K562 (cell line): ENCODE measurements around the gene ATG7. TPM values are rescaled to one million over a fixed set of nuclear protein-coding genes. Genes with fewer than 3 reads are reported as not detected.
"Not testable (repeated sequence)": the region's sequence is repeated elsewhere in the genome, so short reads cannot be mapped to it uniquely, and the experiment has no call there.

Experiments
- ATAC-seq: fragments of 200-7000 bp; cut with Tn5 transposase; 3 replicates; pipeline ENCODE4 v1.9.1; 2020; ENCODE audit warnings: moderate library complexity
- BruUV-seq: library from RNA; stranded (reverse); fragments of 400-500 nt; replicated peaks from 2 replicates; lab custom pipeline; 2021; lab: Mats Ljungman, UMichigan
- CTCF ChIA-PET: fragments of 300-600 bp; formaldehyde crosslinking; extraction: SDS; loops from one replicate; lab custom pipeline; 2021; ENCODE audit warnings: low intra/inter-chr PET ratio; lab: Yijun Ruan, JAX
- POLR2A ChIA-PET: fragments of 300-600, 350-650 bp; sonication (Branson Sonifier 250); formaldehyde crosslinking; extraction: SDS; loops from one replicate; lab custom pipeline; 2021; ENCODE audit warnings: antibody characterized with exemption, inconsistent platforms; lab: Yijun Ruan, JAX
- DNase-seq, 4 experiments: peaks; one replicate each; pipeline versions ENCODE4 v3.0.0 to v3.0.0-alpha.2; 2011 to 2018; ENCODE audit warnings: low spot score in 3 of 4, mixed read lengths in 3 of 4; ENCODE audit errors: extremely low read depth in 1 of 4
- FAIRE-seq: peaks from 2 replicates; lab custom pipeline; 2011; peaks lifted over from hg19 to GRCh38; lab: Jason Lieb, UNC
- H2AFZ ChIP-seq: 2 replicates; pipeline ENCODE4 v1.6.0; 2011; ENCODE audit warnings: low read depth, low read length, control low read depth, inconsistent platforms
- H3K27ac ChIP-seq: fragments of 200-600 bp; 3 replicates; pipeline ENCODE4 v1.8.0; 2011; ENCODE audit warnings: low read depth, mild to moderate bottlenecking, control low read depth, inconsistent platforms, low read length, moderate library complexity, mixed read lengths; ENCODE audit errors: extremely low read depth
- H3K27me3 ChIP-seq, 2 experiments: fragments of 300-600 bp in 1 of 2; 2 replicates in 1 of 2; 3 replicates in 1 of 2; pipeline versions ENCODE4 v1.6.0 to v1.8.0; 2011; ENCODE audit warnings: inconsistent platforms in 2 of 2, low read length in 2 of 2, mild to moderate bottlenecking in 1 of 2, mixed read lengths in 1 of 2, moderate library complexity in 1 of 2; ENCODE audit not compliant: control insufficient read depth in 2 of 2, insufficient read depth in 2 of 2
- H3K36me3 ChIP-seq: fragments of 300-600 bp; 3 replicates; pipeline ENCODE4 v1.8.0; 2011; ENCODE audit warnings: mild to moderate bottlenecking, low read length, inconsistent platforms; ENCODE audit not compliant: control insufficient read depth, insufficient read depth
- H3K4me1 ChIP-seq, 2 experiments: fragments of 200-600 bp in 1 of 2; replicated peaks in 1 of 2; 2 replicates in 1 of 2; 3 replicates in 1 of 2; pipeline versions ENCODE4 v1.5.1 to v1.8.0; 2011; ENCODE audit warnings: inconsistent platforms in 2 of 2, low read length in 2 of 2, mild to moderate bottlenecking in 1 of 2, mixed read lengths in 1 of 2, moderate library complexity in 1 of 2; ENCODE audit not compliant: control insufficient read depth in 2 of 2, insufficient read depth in 2 of 2
- H3K4me2 ChIP-seq: 2 replicates; pipeline ENCODE4 v1.6.1; 2011; ENCODE audit warnings: low read length, control low read depth, inconsistent platforms, mixed read lengths; ENCODE audit not compliant: insufficient read depth
- H3K4me3 ChIP-seq: fragments of 200-600 bp; sonication (generic), shearing (Covaris generic); 2 replicates; pipeline ENCODE4 v1.5.1; 2016; ENCODE audit warnings: control low read depth, inconsistent platforms
- H3K79me2 ChIP-seq: fragments of 200-600 bp; 3 replicates; pipeline ENCODE4 v1.8.0; 2011; ENCODE audit warnings: low read length, inconsistent platforms; ENCODE audit not compliant: control insufficient read depth, insufficient read depth
- H3K9ac ChIP-seq, 2 experiments: 2 replicates each; pipeline versions ENCODE4 v1.6.0 to v1.6.1; 2011; ENCODE audit warnings: low read depth in 2 of 2, low read length in 2 of 2, control low read depth in 1 of 2, inconsistent platforms in 1 of 2, mild to moderate bottlenecking in 1 of 2, mixed read lengths in 1 of 2; ENCODE audit not compliant: insufficient read depth in 1 of 2
- H3K9me1 ChIP-seq: one replicate; pipeline ENCODE4 v1.6.0; 2011; ENCODE audit warnings: inconsistent platforms, mild to moderate bottlenecking, low read length, moderate library complexity; ENCODE audit not compliant: control insufficient read depth, insufficient read depth
- H3K9me3 ChIP-seq: replicated peaks from 2 replicates; pipeline ENCODE4 v1.5.1; 2011; ENCODE audit warnings: low read depth, low read length, inconsistent platforms; ENCODE audit not compliant: control insufficient read depth, insufficient read depth
- H4K20me1 ChIP-seq: replicated peaks from 2 replicates; pipeline ENCODE4 v1.6.1; 2011; ENCODE audit warnings: low read length, inconsistent platforms, mixed read lengths; ENCODE audit not compliant: control insufficient read depth, insufficient read depth
- ASH1L ChIP-seq: fragments of 450-650 bp; IDR thresholded peaks from 2 replicates; pipeline ENCODE4 v1.6.1; 2018; ENCODE audit warnings: borderline replicate concordance, mild to moderate bottlenecking, low read depth; ENCODE audit not compliant: partially characterized antibody
- BRD9 ChIP-seq: fragments of 450-650 bp; IDR thresholded peaks from 2 replicates; pipeline ENCODE4 v1.6.1; 2018; ENCODE audit warnings: low read depth; ENCODE audit not compliant: partially characterized antibody
- C11orf30 ChIP-seq: fragments of 450-650 bp; IDR thresholded peaks from 2 replicates; pipeline ENCODE4 v1.6.1; 2016; ENCODE audit warnings: low read depth, mild to moderate bottlenecking
- EP300 ChIP-seq: IDR thresholded peaks from 2 replicates; pipeline ENCODE4 v1.6.1; 2012; ENCODE audit warnings: low read length, improper control_type of control experiment
- FOXK2 ChIP-seq, 2 experiments: fragments of 450-650 bp; IDR thresholded peaks in 1 of 2; conservative IDR thresholded peaks in 1 of 2; 2 replicates each; pipeline ENCODE4 v1.6.1; 2016; ENCODE audit warnings: low read depth in 2 of 2, mild to moderate bottlenecking in 1 of 2
- KDM2B ChIP-seq: fragments of 250-450 bp; sonication (Bioruptor Pico); IDR thresholded peaks from 2 replicates; pipeline ENCODE4 v1.8.0; 2021; ENCODE audit warnings: mild to moderate bottlenecking, moderate library complexity
- KDM4B ChIP-seq, 2 experiments: fragments of 450-650 bp in 1 of 2; sonication (generic) in 1 of 2; IDR thresholded peaks; 2 replicates each; pipeline ENCODE4 v1.6.1; 2016 to 2017; ENCODE audit warnings: borderline replicate concordance in 2 of 2, antibody characterized with exemption in 1 of 2, low read depth in 1 of 2, mild to moderate bottlenecking in 1 of 2
- LCOR ChIP-seq: sonication (generic); formaldehyde crosslinking; IDR thresholded peaks from 2 replicates; pipeline ENCODE4 v1.8.0; 2022; ENCODE audit warnings: mild to moderate bottlenecking, missing genetic modification reagents
- MAFG ChIP-seq: fragments of 450-650 bp; conservative IDR thresholded peaks from 2 replicates; pipeline ENCODE4 v1.6.1; 2016; ENCODE audit warnings: missing genetic modification characterization, missing compliant biosample characterization
- NFYB ChIP-seq: IDR thresholded peaks from 2 replicates; pipeline ENCODE4 v1.6.1; 2011; ENCODE audit warnings: mild to moderate bottlenecking, moderate library complexity; ENCODE audit not compliant: insufficient read length; ENCODE audit errors: extremely low read depth
- NR3C1 ChIP-seq: sonication (generic); formaldehyde crosslinking; IDR thresholded peaks from 2 replicates; pipeline ENCODE4 v1.8.1; 2022; ENCODE audit warnings: missing genetic modification reagents
- SAP30 ChIP-seq: fragments of 200-600 bp; sonication (generic); IDR thresholded peaks from 2 replicates; pipeline ENCODE4 v1.6.1; 2012; ENCODE audit warnings: borderline replicate concordance, low read depth, mild to moderate bottlenecking, moderate library complexity, low read length, control low read depth, inconsistent platforms; ENCODE audit not compliant: insufficient read depth, poor library complexity, severe bottlenecking
- SMARCA5 ChIP-seq: fragments of 450-650 bp; IDR thresholded peaks from 2 replicates; pipeline ENCODE4 v1.6.1; 2016
- SNIP1 ChIP-seq: fragments of 450-650 bp; IDR thresholded peaks from 2 replicates; pipeline ENCODE4 v1.7.1; 2017; ENCODE audit warnings: low read depth, mild to moderate bottlenecking
- ZNF311 ChIP-seq: fragments of 250-450 bp; sonication (Bioruptor Pico); IDR thresholded peaks from 2 replicates; pipeline ENCODE4 v1.4.0; 2020; ENCODE audit warnings: mild to moderate bottlenecking, moderate library complexity
- ZNF316 ChIP-seq: fragments of 450-650 bp; IDR thresholded peaks from 2 replicates; pipeline ENCODE4 v1.6.1; 2016
- ZNF408 ChIP-seq: fragments of 250-450 bp; sonication (Bioruptor Pico); IDR thresholded peaks from 2 replicates; pipeline ENCODE4 v1.4.0; 2020; ENCODE audit warnings: low read depth, mild to moderate bottlenecking, moderate library complexity
- ZNF584 ChIP-seq: fragments of 200-800 bp; sonication (Bioruptor generic); IDR thresholded peaks from 2 replicates; pipeline ENCODE4 v1.6.1; 2016; ENCODE audit warnings: low read depth, mild to moderate bottlenecking, missing genetic modification characterization, missing compliant biosample characterization
- ZNF707 ChIP-seq: fragments of 250-450 bp; sonication (Bioruptor Pico); conservative IDR thresholded peaks from 2 replicates; pipeline ENCODE4 v1.8.0; 2022; ENCODE audit warnings: inconsistent platforms, mild to moderate bottlenecking, moderate library complexity
- WGBS: fragments of 100-300 bp; shearing (Covaris generic); methylation state at CpG from one replicate; pipeline ENCODE4 v1.1.6; 2016; ENCODE audit warnings: low coverage, mixed read lengths; ENCODE audit not compliant: insufficient coverage; ENCODE audit errors: missing lambda C conversion rate; 5-methylcytosine and 5-hydroxymethylcytosine counted together
- in situ Hi-C: fragments of 300-500 bp; cut with MboI; formaldehyde crosslinking; loops from 4 replicates; pipeline ENCODE4 v1.15.0; 2018; ENCODE audit warnings: inconsistent platforms, mixed read lengths
- intact Hi-C: fragments of 100-400 bp; cut with micrococcal nuclease; formaldehyde crosslinking; loops from 2 replicates; pipeline ENCODE4 v1.14.2; 2022
- polyA plus RNA-seq, 8 experiments: library from polyadenylated mRNA; depleted of rRNA in 4 of 8; stranded (reverse) in 5 of 8; unstranded in 3 of 8; fragments of >200 nt; fragmentation: Nextera tagmentation in 2 of 8; fragmentation: Illumina TruSeq in 1 of 8; extraction: Ambion mirVana in 2 of 8; extraction: Trizol in 1 of 8; gene quantifications; 2 replicates each; pipeline versions ENCODE4 v1.2.1 to v1.2.3, GENCODE V29; 2011 to 2014; ENCODE audit warnings: inconsistent platforms in 1 of 8, missing spikeins in 1 of 8
- total RNA-seq, 7 experiments: library from RNA; depleted of rRNA in 6 of 7; stranded (reverse); fragments of >200 nt in 6 of 7; fragmentation: Illumina TruSeq in 2 of 7; extraction: Trizol in 2 of 7; gene quantifications; 2 replicates each; pipeline versions ENCODE4 v1.2.1 to v1.2.3, GENCODE V29; 2011 to 2021; ENCODE audit warnings: low replicate concordance in 1 of 7

ATG7 gene
- total and polyA plus RNA-seq, 9 of the 15 experiments (the other 6 are each of a cell fraction or from before 2014, with no cell fraction given): 18.3 to 45.3 (median 33.6) TPM

DNA sequence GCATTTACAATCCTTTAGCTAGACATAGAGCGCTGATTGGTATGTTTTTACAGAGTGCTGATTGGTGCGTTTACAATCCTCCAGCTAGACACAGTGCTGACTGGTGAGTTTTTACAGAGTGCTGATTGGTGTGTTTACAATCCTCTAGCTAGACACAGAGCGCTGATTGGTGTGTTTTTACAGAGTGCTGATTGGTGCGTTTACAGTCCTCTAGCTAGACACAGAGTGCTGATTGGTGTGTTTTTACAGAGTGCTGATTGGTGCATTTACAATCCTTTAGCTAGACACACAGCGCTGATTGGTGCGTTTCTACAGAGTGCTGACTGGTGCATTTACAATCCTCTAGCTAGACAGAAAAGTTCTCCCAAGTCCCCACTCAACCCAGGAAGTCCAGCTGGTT lies 76.7 kb downstream of the ATG7 start:
- H2AFZ ChIP-seq, H3K9me1 ChIP-seq, H3K9me3 ChIP-seq, ATAC-seq, H3K27ac ChIP-seq, CTCF ChIA-PET, H3K79me2 ChIP-seq, H3K27me3 ChIP-seq, H3K4me1 ChIP-seq, FAIRE-seq, H3K4me2 ChIP-seq, H3K4me3 ChIP-seq, H3K9ac ChIP-seq, H4K20me1 ChIP-seq, DNase-seq, BruUV-seq, intact Hi-C loops, in situ Hi-C loops: not testable (repeated sequence)
- H3K36me3 ChIP-seq: peaks cover 22% of the 10 kb centered on the region
- TF ChIP-seq C11orf30 (peak; percentile 28; the same call in 1 of the 2 replicates), ZNF316 (peak; percentile 50), MAFG (tag) (peak; percentile 29; the same call in 1 of the 2 replicates), NFYB (peak; percentile 49), ASH1L (peak; percentile 45)
- POLR2A ChIA-PET: interaction anchor here (1.1 kb wide), 1 partner anchor 14 kb away, joined by 3 read pairs; no protein-coding TSS in a partner anchor
- WGBS: 96% methylated on average over 6 of the region's 6 CpGs

DNA sequence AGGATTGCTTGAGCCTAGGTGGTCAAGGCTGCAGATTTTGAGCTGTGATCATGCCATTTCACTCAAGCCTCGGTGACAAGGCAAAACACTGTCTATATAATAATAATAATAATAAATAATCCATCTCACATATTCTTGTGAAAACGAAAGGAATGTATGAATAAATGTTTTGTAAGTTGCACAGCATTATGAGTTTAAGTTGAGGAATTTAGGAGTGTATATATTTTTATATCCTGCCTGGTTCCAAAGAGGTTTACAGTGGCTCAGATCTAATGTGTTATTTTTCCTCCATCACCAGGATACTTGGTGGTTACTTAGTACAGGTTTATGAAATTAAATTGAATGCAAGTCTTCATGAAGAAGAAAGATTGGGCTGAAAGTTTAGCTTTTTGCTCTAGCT lies 77.2 kb downstream of the ATG7 start:
- TF ChIP-seq SNIP1 (no peak), FOXK2 (conservative IDR thresholded peaks at IDR 0.05 in 1 of 2, IDR thresholded peaks at IDR 0.05 in 1 of 2; ENCODE audit: low read depth in 2 of 2) (no peak), LCOR (no peak), KDM2B (CRISPR knock-in tag) (no peak), ZNF408 (CRISPR knock-in tag) (no peak), ZNF584 (no peak), ZNF311 (CRISPR knock-in tag) (no peak), ZNF707 (CRISPR knock-in tag) (no peak), NR3C1 (no peak), SAP30 (no peak), KDM4B (IDR thresholded peaks at IDR 0.05; ENCODE audit: borderline replicate concordance in 2 of 2, low read depth in 1 of 2) (no peak), EP300 (no peak), SMARCA5 (no peak), BRD9 (no peak)
- BruUV-seq: no TSS peak
- ChIA-PET POLR2A (interaction anchor here (0.8 kb wide), 1 partner anchor 9 kb away, joined by 5 read pairs; no protein-coding TSS in a partner anchor), CTCF (no interaction called here)
- no peaks in the 10 kb centered on the region for H3K27me3 ChIP-seq
- no peak overlapping the region for H3K4me3 ChIP-seq
- in situ Hi-C loops (no loop called here), intact Hi-C loops (no loop called here)
- no peak overlapping the region for H2AFZ ChIP-seq
- no peak overlapping the region for H3K4me2 ChIP-seq
- no peak overlapping the region for H3K9ac ChIP-seq
- peaks cover 23% of the 10 kb centered on the region for H3K36me3 ChIP-seq
- FAIRE-seq (no peak), ATAC-seq (no peak), DNase-seq (no peak)
- H3K4me1 ChIP-seq: no peaks in the 10 kb centered on the region
- no peaks in the 10 kb centered on the region for H3K79me2 ChIP-seq
- no peaks in the 10 kb centered on the region for H4K20me1 ChIP-seq
- 71% methylated on average over 2 of the region's 2 CpGs for WGBS
- H3K27ac ChIP-seq: no peak overlapping the region
- no peaks in the 10 kb centered on the region for H3K9me3 ChIP-seq
- no peaks in the 10 kb centered on the region for H3K9me1 ChIP-seq
